Measurements from ENCODE around the gene PLCXD1.
"Not testable (repeated sequence)": the region's sequence is repeated elsewhere in the genome, so short reads cannot be mapped to it uniquely, and the experiment has no call there.

PLCXD1 gene

DNA sequence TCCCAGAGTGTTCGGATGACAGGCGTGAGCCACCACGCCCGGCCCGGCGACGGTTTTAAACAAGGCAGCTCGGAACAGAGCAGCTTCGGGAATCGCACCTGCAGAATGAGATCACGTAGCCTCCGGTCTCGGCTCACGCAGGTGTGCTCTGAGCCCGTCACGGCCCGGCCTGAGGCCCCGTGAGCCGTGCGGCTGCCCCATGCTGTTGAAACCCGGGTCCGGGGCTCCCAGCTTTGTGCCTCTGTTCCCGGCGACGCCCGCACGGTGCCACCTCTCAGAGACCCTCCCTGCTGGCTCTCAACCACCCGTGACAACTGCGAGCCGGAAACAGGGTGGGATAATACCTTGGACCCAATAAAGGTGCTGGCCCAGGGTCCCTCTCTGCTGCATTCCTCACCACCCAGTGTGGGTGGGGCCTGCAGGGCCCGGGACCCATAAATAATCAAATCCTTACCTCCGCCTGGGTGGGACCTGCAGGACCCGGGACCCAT is 13.4 kb upstream of the PLCXD1 start:
- Histone ChIP-seq H3K4me3 (ENCODE audit: low read length) (no peak overlapping the region), H3K27ac (ENCODE audit: low read length) (no peak overlapping the region), H3K9me3 (ENCODE audit: control insufficient read depth, low read depth, low read length) (no peaks in the 10 kb centered on the region), H3K4me1 (ENCODE audit: control insufficient read depth, low read depth, low read length) (no peaks in the 10 kb centered on the region), H3K36me3 (ENCODE audit: control insufficient read depth, low read depth, low read length) (no peaks in the 10 kb centered on the region), H3K27me3 (ENCODE audit: control insufficient read depth, insufficient read depth, low read length) (no peaks in the 10 kb centered on the region), H3K9ac (ENCODE audit: low read length) (no peak overlapping the region)

DNA sequence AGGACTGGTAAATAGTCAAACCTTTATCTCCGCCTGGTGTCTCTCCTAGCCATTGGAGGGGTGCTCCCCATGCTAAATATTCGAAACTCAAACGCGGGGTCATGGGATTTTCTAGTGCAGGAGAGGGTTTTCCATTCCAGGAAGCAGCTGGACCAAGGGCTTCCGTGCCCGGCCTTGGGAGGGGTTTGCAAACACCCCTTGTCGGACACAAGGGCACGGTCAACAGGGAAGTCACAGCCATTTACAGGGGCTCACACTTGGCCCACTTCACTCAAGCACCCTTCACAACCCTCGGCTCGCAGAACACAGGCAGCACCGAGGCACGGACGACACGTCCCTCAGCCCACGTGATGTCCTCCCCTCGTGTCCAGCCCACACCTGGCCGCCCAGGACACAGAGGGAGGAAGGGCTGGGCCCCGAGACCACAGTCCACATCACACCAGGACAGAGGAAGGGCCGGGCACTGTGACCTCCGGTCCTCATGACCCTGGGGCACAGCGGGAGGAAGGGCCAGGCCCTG is 10.3 kb upstream of the PLCXD1 start:
- H3K9ac ChIP-seq (ENCODE audit: low read length), result no peak overlapping the region
- H3K27me3 ChIP-seq (ENCODE audit: control insufficient read depth, insufficient read depth, low read length), result no peaks in the 10 kb centered on the region
- peaks cover 4% of the 10 kb centered on the region for H3K4me1 ChIP-seq (ENCODE audit: control insufficient read depth, low read depth, low read length)
- no peak overlapping the region for H3K4me3 ChIP-seq (ENCODE audit: low read length)
- no peaks in the 10 kb centered on the region for H3K9me3 ChIP-seq (ENCODE audit: control insufficient read depth, low read depth, low read length)
- H3K36me3 ChIP-seq (ENCODE audit: control insufficient read depth, low read depth, low read length), result no peaks in the 10 kb centered on the region
- H3K27ac ChIP-seq (ENCODE audit: low read length), result no peak overlapping the region

DNA sequence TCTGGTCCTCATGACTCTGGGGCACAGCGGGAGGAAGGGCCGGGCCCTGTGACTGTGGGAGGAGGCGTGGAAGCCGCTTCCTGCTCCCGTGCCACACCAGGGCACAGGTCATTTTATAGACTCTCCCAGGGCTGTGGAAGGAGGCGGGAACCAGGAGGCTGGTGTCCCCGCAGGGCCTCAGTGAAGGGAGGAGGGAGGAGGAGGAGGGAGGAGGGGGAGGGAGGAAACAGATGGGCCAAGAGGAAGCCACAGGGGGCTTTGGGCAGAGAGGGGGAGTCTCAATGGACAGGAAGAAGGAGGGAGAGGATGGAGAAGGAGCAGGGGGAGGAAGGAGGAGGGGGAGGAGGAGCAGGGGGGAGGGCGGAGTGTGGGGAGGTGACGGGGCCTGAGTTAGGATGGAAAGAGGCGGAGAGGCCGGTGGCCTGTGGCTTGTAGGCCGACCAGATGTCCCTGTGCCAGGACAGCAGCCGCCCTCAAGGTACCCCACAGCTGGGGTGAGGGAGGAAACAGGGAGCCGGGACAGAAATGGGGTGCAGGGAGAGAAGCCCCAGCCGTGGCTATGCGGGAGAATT is 6.2 kb upstream of the PLCXD1 start:
- Histone ChIP-seq H3K9me3 (ENCODE audit: control insufficient read depth, low read depth, low read length) (no peaks in the 10 kb centered on the region), H3K9ac (ENCODE audit: low read length) (peak overlapping the region; percentile 18), H3K27ac (ENCODE audit: low read length) (no peak overlapping the region), H3K4me1 (ENCODE audit: control insufficient read depth, low read depth, low read length) (peaks cover 9% of the 10 kb centered on the region), H3K36me3 (ENCODE audit: control insufficient read depth, low read depth, low read length) (no peaks in the 10 kb centered on the region), H3K4me3 (ENCODE audit: low read length) (peak overlapping the region; percentile 84), H3K27me3 (ENCODE audit: control insufficient read depth, insufficient read depth, low read length) (no peaks in the 10 kb centered on the region)

DNA sequence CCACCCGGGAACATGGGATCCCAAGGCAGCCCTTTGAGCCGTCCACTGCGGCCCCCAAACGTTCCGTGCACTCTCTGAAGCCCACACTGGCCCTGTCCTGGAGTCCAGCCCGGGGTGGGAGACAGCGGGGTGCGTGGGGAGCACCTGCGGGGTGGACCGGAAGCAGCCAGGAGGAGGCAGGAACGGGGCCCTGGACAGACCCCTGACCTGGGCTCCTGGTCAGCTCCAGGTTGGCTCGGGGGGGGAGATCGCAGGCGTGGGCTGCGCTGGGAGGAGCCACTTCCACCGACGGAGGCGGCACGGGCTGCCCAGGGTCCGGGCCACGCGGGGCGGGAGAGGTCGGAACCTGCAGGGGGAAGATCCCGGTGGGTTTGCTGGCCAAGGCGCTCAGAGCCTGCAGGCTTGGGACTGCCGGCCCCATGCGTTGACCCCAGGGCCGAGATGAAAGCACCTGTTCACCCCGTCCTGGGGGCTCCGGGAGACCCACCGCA is 5.7 kb upstream of the PLCXD1 start:
- H3K27ac ChIP-seq (ENCODE audit: low read length), result no peak overlapping the region
- H3K4me3 ChIP-seq (ENCODE audit: low read length), result peak overlapping the region; percentile 84
- no peaks in the 10 kb centered on the region for H3K36me3 ChIP-seq (ENCODE audit: control insufficient read depth, low read depth, low read length)
- peak overlapping the region; percentile 18 for H3K9ac ChIP-seq (ENCODE audit: low read length)
- no peaks in the 10 kb centered on the region for H3K27me3 ChIP-seq (ENCODE audit: control insufficient read depth, insufficient read depth, low read length)
- peaks cover 9% of the 10 kb centered on the region for H3K4me1 ChIP-seq (ENCODE audit: control insufficient read depth, low read depth, low read length)
- H3K9me3 ChIP-seq (ENCODE audit: control insufficient read depth, low read depth, low read length), result no peaks in the 10 kb centered on the region

DNA sequence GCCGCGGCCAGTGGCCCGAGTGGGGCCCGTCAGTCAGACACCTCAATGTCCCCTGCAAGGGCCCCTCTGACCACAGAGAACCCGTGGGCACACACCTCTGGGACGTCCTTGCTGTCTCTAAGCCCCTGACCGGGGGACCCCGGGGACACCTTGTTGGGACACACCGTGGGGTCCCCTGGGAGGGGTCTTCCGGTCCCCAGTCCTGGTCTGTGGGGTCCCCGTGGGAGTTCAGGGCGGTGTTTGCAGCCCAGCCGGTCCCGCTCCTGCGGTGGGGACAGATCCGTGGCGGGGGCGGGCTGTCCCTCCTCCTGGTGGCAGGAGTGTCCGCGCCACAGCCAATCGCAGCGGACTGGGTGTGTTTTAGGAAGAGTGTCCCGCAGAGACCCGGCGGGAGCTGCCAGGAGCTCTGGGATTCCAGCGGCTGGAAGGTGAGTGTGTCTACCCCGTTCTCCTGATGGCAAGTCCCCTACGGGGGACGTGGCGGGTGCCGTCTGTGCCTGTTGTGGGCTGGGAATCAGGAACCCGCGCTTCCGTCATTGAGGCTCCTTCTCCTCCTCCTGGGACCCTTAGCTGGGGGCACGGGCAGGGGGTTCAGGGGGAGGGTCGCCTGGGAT is 5.1 kb upstream of the PLCXD1 start:
- H3K4me3 ChIP-seq (ENCODE audit: low read length), result peak overlapping the region; percentile 84
- peak overlapping the region; percentile 57 for H3K9ac ChIP-seq (ENCODE audit: low read length)
- peaks cover 9% of the 10 kb centered on the region for H3K4me1 ChIP-seq (ENCODE audit: control insufficient read depth, low read depth, low read length)
- no peaks in the 10 kb centered on the region for H3K9me3 ChIP-seq (ENCODE audit: control insufficient read depth, low read depth, low read length)
- no peaks in the 10 kb centered on the region for H3K36me3 ChIP-seq (ENCODE audit: control insufficient read depth, low read depth, low read length)
- no peak overlapping the region for H3K27ac ChIP-seq (ENCODE audit: low read length)
- H3K27me3 ChIP-seq (ENCODE audit: control insufficient read depth, insufficient read depth, low read length), result no peaks in the 10 kb centered on the region

DNA sequence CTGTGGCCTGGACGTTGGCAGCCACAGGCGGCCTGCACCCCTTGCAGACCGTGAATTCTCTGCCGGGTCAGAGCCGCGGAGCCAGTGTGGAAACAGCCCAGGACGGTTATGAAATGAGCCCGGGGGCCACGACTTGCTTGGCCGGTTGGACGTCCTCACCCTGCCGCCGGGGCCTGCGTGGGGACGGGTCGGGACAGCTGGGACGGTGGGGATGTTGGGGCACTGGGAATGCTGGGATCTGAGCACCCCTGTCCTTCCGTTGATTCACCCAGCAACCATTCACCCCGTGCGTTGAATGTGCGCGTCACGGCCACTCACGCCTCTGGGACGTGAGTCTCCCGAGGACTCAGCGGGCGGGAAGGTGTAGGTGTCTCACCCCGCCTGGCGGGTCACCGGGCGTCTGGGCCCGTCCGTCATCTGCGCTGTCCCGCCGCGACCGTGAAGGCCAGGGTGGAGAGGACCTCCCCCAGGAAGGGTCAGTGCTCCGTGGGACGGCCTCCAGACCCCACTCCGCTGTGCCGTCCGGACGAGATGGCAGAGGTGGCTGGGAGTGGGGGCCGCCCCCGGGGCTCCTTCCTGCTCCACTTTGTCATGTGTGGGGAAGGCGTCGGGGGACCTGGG is 4.5 kb upstream of the PLCXD1 start:
- Histone ChIP-seq H3K27ac (ENCODE audit: low read length) (no peak overlapping the region), H3K9ac (ENCODE audit: low read length) (peak overlapping the region; percentile 57)

DNA sequence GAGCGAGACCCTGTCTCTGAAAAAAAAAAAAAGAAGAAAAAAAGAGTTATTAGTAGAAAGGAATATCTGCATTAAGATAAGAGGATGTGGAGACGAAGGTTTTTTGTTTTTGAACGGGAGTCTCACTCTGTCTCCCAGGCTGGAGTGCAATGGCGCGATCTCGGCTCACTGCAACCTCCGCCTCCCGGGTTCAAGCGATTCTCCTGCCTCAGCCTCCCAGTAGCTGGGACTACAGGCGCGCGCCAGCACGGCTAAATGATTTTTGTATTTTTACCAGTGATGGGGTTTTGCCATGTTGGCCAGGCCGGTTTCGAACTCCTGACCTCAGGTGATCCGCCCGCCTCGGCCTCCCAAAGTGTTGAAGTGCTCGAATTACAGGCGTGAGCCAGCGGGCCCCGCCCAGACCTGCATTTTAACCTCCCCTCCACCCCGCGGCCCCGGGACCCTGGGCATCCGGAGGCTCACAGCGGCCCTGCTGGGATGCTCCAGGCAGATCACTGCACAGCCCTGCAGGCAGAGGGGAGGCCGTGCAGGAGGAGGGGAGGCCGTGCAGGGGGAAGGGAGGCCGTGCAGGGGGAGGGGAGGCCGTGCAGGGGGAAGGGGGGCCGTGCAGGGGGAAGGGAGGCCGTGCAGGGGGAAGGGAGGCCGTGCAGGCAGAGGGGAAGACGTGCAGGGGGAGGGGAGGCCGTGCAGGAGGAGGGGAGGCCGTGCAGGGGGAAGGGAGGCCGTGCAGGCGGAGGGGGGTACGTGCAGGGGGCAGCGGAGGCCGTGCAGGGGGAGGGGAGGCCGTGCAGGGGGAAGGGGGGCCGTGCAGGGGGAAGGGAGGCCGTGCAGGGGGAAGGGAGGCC is 1.2 kb upstream of the PLCXD1 start:
- H3K27me3 ChIP-seq (ENCODE audit: control insufficient read depth, insufficient read depth, low read length); H3K9me3 ChIP-seq (ENCODE audit: control insufficient read depth, low read depth, low read length); H3K4me1 ChIP-seq (ENCODE audit: control insufficient read depth, low read depth, low read length); H3K36me3 ChIP-seq (ENCODE audit: control insufficient read depth, low read depth, low read length); H3K9ac ChIP-seq (ENCODE audit: low read length); H3K27ac ChIP-seq (ENCODE audit: low read length); H3K4me3 ChIP-seq (ENCODE audit: low read length): not testable (repeated sequence)

More for the DNA sequence above, 4.5 kb upstream of the PLCXD1 start:
- peak overlapping the region; percentile 84 for H3K4me3 ChIP-seq (ENCODE audit: low read length)
- H3K4me1 ChIP-seq (ENCODE audit: control insufficient read depth, low read depth, low read length), result peaks cover 9% of the 10 kb centered on the region
- H3K27me3 ChIP-seq (ENCODE audit: control insufficient read depth, insufficient read depth, low read length), result no peaks in the 10 kb centered on the region
- H3K36me3 ChIP-seq (ENCODE audit: control insufficient read depth, low read depth, low read length), result no peaks in the 10 kb centered on the region
- no peaks in the 10 kb centered on the region for H3K9me3 ChIP-seq (ENCODE audit: control insufficient read depth, low read depth, low read length)

DNA sequence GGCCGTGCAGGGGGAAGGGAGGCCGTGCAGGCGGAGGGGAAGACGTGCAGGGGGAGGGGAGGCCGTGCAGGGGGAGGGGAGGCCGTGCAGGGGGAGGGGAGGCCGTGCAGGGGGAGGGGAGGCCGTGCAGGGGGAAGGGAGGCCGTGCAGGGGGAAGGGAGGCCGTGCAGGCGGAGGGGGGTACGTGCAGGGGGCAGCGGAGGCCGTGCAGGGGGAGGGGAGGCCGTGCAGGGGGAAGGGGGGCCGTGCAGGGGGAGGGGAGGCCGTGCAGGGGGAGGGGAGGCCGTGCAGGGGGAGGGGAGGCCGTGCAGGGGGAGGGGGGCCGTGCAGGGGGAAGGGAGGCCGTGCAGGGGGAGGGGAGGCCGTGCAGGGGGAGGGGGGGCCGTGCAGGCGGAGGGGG is 459 bp upstream of the PLCXD1 start:
- not testable (repeated sequence) for H3K27me3 ChIP-seq (ENCODE audit: control insufficient read depth, insufficient read depth, low read length); H3K9me3 ChIP-seq (ENCODE audit: control insufficient read depth, low read depth, low read length); H3K4me1 ChIP-seq (ENCODE audit: control insufficient read depth, low read depth, low read length); H3K27ac ChIP-seq (ENCODE audit: low read length); H3K4me3 ChIP-seq (ENCODE audit: low read length); H3K9ac ChIP-seq (ENCODE audit: low read length)
- H3K36me3 ChIP-seq (ENCODE audit: control insufficient read depth, low read depth, low read length), result peaks cover 16% of the 10 kb centered on the region

DNA sequence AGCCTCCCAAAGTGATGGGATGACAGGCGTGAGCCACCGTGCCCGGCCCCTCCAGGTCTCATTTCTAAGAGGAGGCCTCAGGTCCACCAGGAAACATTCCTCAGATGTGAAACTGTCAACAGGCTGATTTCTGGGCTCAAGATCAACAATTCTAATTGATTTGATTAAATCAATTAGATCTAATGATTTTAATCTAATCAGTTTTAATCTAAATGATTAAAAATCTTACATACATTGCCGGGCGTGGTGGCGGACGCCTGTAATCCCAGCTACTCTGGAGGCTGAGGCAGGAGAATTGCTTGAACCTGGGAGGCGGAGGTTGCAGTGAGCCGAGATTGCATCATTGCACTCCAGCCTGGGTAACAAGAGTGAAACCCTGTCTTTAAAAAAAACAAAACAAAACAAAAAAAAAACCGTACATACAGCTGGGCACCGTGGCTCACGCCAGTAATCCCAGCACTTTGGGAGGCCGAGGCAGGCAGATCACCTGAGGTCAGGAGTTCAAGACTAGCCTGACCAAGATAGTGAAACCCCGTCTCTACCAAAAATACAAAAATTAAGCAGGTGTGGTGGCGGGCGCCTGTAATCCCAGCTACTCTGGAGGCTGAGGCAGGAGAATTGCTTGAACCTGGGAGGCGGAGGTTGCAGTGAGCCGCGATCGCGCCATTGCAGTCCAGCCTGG is 960 bp downstream of the PLCXD1 start:
- Histone ChIP-seq H3K36me3 (ENCODE audit: control insufficient read depth, low read depth, low read length) (peaks cover 28% of the 10 kb centered on the region), H3K27ac (ENCODE audit: low read length) (peak overlapping the region; percentile 34), H3K9ac (ENCODE audit: low read length) (peak overlapping the region; percentile 61), H3K4me3 (ENCODE audit: low read length) (peak overlapping the region; percentile 81)
- H3K9me3 ChIP-seq (ENCODE audit: control insufficient read depth, low read depth, low read length); H3K4me1 ChIP-seq (ENCODE audit: control insufficient read depth, low read depth, low read length); H3K27me3 ChIP-seq (ENCODE audit: control insufficient read depth, insufficient read depth, low read length): not testable (repeated sequence)

DNA sequence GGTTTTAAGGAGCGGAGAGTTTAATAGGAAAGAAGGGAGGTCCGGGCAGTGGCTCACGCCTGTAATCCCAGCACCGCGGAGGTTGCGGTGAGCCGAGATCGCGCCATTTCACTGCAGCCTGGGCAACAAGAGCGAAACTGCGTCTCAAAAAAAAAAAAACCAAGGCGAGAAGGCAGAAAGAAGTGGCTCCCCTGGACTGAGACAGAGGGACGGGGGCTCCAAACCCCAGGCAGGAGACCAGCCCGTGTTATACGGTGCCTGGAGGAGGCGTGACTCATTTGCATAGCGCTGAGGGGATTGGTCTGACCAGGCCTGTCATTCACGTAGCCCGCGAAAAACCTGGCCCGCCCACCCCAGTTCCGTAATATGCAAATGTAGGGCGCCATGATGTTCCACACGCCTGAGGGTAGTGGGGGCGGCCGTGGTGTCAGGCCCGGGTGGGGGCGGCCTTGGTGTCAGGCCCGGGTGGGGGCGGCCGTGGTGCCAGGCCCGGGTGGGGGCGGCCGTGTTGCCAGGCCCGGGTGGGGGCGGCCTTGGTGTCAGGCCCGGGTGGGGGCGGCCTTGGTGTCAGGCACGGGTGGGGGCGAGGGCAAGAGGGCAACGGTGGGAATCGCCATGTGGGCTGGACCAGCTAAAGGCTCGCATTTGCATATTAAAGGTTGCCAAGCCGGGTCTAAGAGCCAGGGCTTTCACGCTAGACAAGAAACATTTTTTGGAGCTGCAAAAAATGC is 2.1 kb downstream of the PLCXD1 start:
- no peaks in the 10 kb centered on the region for H3K9me3 ChIP-seq (ENCODE audit: control insufficient read depth, low read depth, low read length)
- peaks cover 5% of the 10 kb centered on the region for H3K4me1 ChIP-seq (ENCODE audit: control insufficient read depth, low read depth, low read length)
- no peaks in the 10 kb centered on the region for H3K27me3 ChIP-seq (ENCODE audit: control insufficient read depth, insufficient read depth, low read length)
- H3K36me3 ChIP-seq (ENCODE audit: control insufficient read depth, low read depth, low read length), result peaks cover 35% of the 10 kb centered on the region
- H3K4me3 ChIP-seq (ENCODE audit: low read length), result peak overlapping the region; percentile 81
- peak overlapping the region; percentile 68 for H3K27ac ChIP-seq (ENCODE audit: low read length)
- peak overlapping the region; percentile 61 for H3K9ac ChIP-seq (ENCODE audit: low read length)

Measured in iPS-18a (cell line).